GM23338 (cell line): ENCODE measurements around the gene HPCA. TPM values are rescaled to one million over a fixed set of nuclear protein-coding genes. Genes with fewer than 3 reads are reported as not detected.

ENCODE experiments used
- ATAC-seq: fragments of 200-7000 bp; cut with Tn5 transposase; 3 replicates; pipeline ENCODE4 v1.9.1; 2020
- DNase-seq: peaks from one replicate; pipeline ENCODE4 v3.0.0-alpha.2; 2015; ENCODE audit warnings: low spot score
- H2AFZ ChIP-seq: fragments of 200-600 bp; sonication (generic); 2 replicates; pipeline ENCODE4 v1.8.0; 2016; ENCODE audit warnings: antibody characterized with exemption, mild to moderate bottlenecking, moderate library complexity
- H3F3A ChIP-seq: fragments of 200-600 bp; sonication (generic); replicated peaks from 2 replicates; pipeline ENCODE4 v1.8.0; 2017; ENCODE audit warnings: antibody characterized with exemption, mixed run types, low read depth
- H3K27ac ChIP-seq: fragments of 200-600 bp; sonication (generic); 2 replicates; pipeline ENCODE4 v1.6.1; 2016; ENCODE audit warnings: low read depth
- H3K27me3 ChIP-seq: fragments of 200-600 bp; sonication (generic); 2 replicates; pipeline ENCODE4 v1.8.0; 2016; ENCODE audit warnings: mild to moderate bottlenecking, mixed run types, moderate library complexity; ENCODE audit not compliant: insufficient read depth
- H3K36me3 ChIP-seq: fragments of 200-600 bp; sonication (generic); 2 replicates; pipeline ENCODE4 v1.8.0; 2016; ENCODE audit warnings: mild to moderate bottlenecking; ENCODE audit not compliant: insufficient read depth
- H3K4me1 ChIP-seq: fragments of 200-600 bp; sonication (generic); 2 replicates; pipeline ENCODE4 v1.8.0; 2016; ENCODE audit warnings: mild to moderate bottlenecking, moderate library complexity; ENCODE audit not compliant: insufficient read depth
- H3K4me2 ChIP-seq: fragments of 200-600 bp; sonication (generic); 2 replicates; pipeline ENCODE4 v1.7.1; 2017; ENCODE audit warnings: mixed run types
- H3K4me3 ChIP-seq: fragments of 200-600 bp; sonication (generic); 2 replicates; pipeline ENCODE4 v1.6.1; 2016; ENCODE audit warnings: mixed run types
- H3K79me2 ChIP-seq: fragments of 200-600 bp; sonication (generic); replicated peaks from 2 replicates; pipeline ENCODE4 v1.8.0; 2017; ENCODE audit warnings: mild to moderate bottlenecking; ENCODE audit not compliant: insufficient read depth
- H3K9me2 ChIP-seq: fragments of 200-600 bp; sonication (generic); 2 replicates; pipeline ENCODE4 v1.8.0; 2017; ENCODE audit not compliant: insufficient read depth
- H4K20me1 ChIP-seq: fragments of 200-600 bp; sonication (generic); replicated peaks from 2 replicates; pipeline ENCODE4 v1.8.0; 2017; ENCODE audit warnings: mild to moderate bottlenecking; ENCODE audit not compliant: insufficient read depth
- H3K27ac Mint-ChIP-seq: 2 replicates; pipeline ENCODE4 v1.8.0; 2020; ENCODE audit warnings: inconsistent platforms, mild to moderate bottlenecking, moderate library complexity, mixed read lengths
- H3K27me3 Mint-ChIP-seq: 3 replicates; pipeline ENCODE4 v1.8.0; 2022; ENCODE audit warnings: low read depth, mild to moderate bottlenecking, moderate library complexity, mixed read lengths, inconsistent platforms; ENCODE audit not compliant: insufficient read depth, poor library complexity
- H3K36me3 Mint-ChIP-seq: 3 replicates; pipeline ENCODE4 v1.8.0; 2021; ENCODE audit warnings: low read depth, mild to moderate bottlenecking, inconsistent platforms, moderate library complexity, mixed read lengths
- H3K4me1 Mint-ChIP-seq: 3 replicates; pipeline ENCODE4 v1.8.0; 2020; ENCODE audit warnings: mild to moderate bottlenecking, inconsistent platforms, mixed read lengths
- H3K4me3 Mint-ChIP-seq: 3 replicates; pipeline ENCODE4 v1.8.0; 2021; ENCODE audit warnings: moderate library complexity, mild to moderate bottlenecking, inconsistent platforms, mixed read lengths
- H3K9me3 Mint-ChIP-seq: 3 replicates; pipeline ENCODE4 v1.8.0; 2020; ENCODE audit warnings: moderate library complexity, mild to moderate bottlenecking, inconsistent platforms, mixed read lengths
- CREB1 ChIP-seq: fragments of 250-450 bp; sonication (Bioruptor Pico); IDR thresholded peaks from 2 replicates; pipeline ENCODE4 v1.5.0; 2020; ENCODE audit warnings: low read depth, mild to moderate bottlenecking, moderate library complexity
- EZH2 ChIP-seq: fragments of 200-600 bp; sonication (generic); IDR thresholded peaks from one replicate; pipeline ENCODE4 v1.8.0; 2017; ENCODE audit warnings: antibody characterized with exemption, mild to moderate bottlenecking, low read depth; ENCODE audit not compliant: unreplicated experiment
- EZH2phosphoT487 ChIP-seq: fragments of 200-600 bp; sonication (generic); IDR thresholded peaks from one replicate; pipeline ENCODE4 v1.8.1; 2018; ENCODE audit warnings: antibody characterized with exemption; ENCODE audit not compliant: unreplicated experiment
- JUNB ChIP-seq: IDR thresholded peaks from one replicate; pipeline ENCODE4 v1.6.1; 2016; ENCODE audit warnings: antibody characterized with exemption; ENCODE audit not compliant: unreplicated experiment
- NANOG ChIP-seq: IDR thresholded peaks from 2 replicates; pipeline ENCODE4 v1.6.1; 2016; ENCODE audit warnings: antibody characterized with exemption, borderline replicate concordance
- POLR2AphosphoS5 ChIP-seq: IDR thresholded peaks from 2 replicates; pipeline ENCODE4 v1.6.1; 2016; ENCODE audit warnings: antibody characterized with exemption, low read depth
- ZNF114 ChIP-seq: fragments of 250-450 bp; sonication (Bioruptor Pico); IDR thresholded peaks from 2 replicates; pipeline ENCODE4 v1.5.0; 2020; ENCODE audit warnings: mild to moderate bottlenecking, moderate library complexity
- polyA plus RNA-seq: library from polyadenylated mRNA; unstranded; fragments of >200 nt; fragmentation: Nextera tagmentation; extraction: Ambion mirVana; gene quantifications from 2 replicates; pipeline ENCODE4 v1.2.1, GENCODE V29; 2016
- total RNA-seq: library from RNA; depleted of rRNA; stranded (reverse); fragments of >200 nt; shearing (Covaris generic); gene quantifications from 2 replicates; pipeline ENCODE4 v1.2.3, GENCODE V29; 2014
- TF ChIP-seq, protein P1 (sequence below): IDR thresholded peaks from 2 replicates; pipeline ENCODE4 v1.6.1; 2016; ENCODE audit warnings: antibody characterized with exemption
- TF ChIP-seq, protein P2 (sequence below), 2 experiments: fragments of 200-600 bp in 1 of 2; sonication (generic) in 1 of 2; conservative IDR thresholded peaks; 2 replicates each; pipeline versions ENCODE4 v1.5.1 to v1.6.1; 2016 to 2017; ENCODE audit warnings: antibody characterized with exemption in 2 of 2, low read depth in 2 of 2, mild to moderate bottlenecking in 2 of 2, moderate library complexity in 1 of 2
- TF ChIP-seq, protein P3 (sequence below): IDR thresholded peaks from one replicate; pipeline ENCODE4 v1.6.1; 2018; ENCODE audit warnings: antibody characterized with exemption; ENCODE audit not compliant: unreplicated experiment

Gene HPCA
- total and polyA plus RNA-seq, 2 experiments from 2014 or later, result 0.35 to 0.82 TPM

DNA sequence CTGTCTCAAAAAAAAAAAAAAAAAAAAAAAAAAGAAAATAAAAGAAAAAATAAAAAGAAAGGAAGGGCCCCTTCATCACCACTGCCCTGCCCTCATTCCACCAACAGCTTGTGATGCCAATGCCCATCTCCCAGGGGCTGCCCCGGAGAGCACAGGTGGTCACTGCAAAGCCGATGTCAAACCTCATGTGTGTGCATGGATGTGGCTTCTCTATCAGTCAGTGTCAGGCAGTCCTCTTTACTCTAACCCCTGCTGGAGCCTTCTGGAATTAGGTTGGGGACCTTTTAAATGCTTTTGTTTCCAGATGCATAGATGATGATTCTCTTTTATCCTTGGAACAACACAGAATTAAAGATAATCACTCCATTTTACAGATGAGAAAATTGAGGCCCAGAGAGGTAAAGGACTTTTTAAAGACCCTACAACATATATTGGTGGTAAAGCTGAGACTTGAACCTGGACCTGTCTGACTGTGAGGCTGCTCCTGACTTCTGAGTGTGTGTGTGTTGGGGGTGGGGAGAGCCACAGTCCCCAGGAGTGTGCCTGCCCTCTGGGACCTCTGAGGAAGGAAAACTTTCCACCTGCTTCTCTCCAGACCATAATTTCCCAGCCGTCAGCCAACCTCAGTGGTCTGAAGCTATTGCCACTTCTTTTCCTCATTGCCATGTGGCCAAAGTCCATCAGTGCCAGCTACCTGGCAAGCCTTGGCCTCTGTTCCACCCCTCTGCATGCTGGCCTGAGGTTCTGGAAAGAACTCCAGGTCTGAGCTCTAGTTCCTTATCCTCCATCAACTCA, 17.9 kb downstream of the HPCA start:
- Mint-ChIP-seq H3K27ac (no peak overlapping the region), H3K36me3 (no peaks in the 10 kb centered on the region), H3K4me3 (no peak overlapping the region), H3K27me3 (peaks cover 34% of the 10 kb centered on the region), H3K4me1 (peaks cover 7% of the 10 kb centered on the region; the same call in 2 of the 3 replicates), H3K9me3 (no peaks in the 10 kb centered on the region)
- Histone ChIP-seq H3K4me2 (no peak overlapping the region), H3K79me2 (no peaks in the 10 kb centered on the region), H3K27ac (no peak overlapping the region), H3K9me2 (no peaks in the 10 kb centered on the region), H3K27me3 (peaks cover 42% of the 10 kb centered on the region), H3F3A (no peaks in the 10 kb centered on the region), H3K4me1 (peaks cover 12% of the 10 kb centered on the region), H2AFZ (no peak overlapping the region), H3K36me3 (no peaks in the 10 kb centered on the region), H4K20me1 (no peaks in the 10 kb centered on the region), H3K4me3 (no peak overlapping the region)
- TF ChIP-seq NANOG, result no peak
- TF ChIP-seq CREB1 (CRISPR knock-in tag), result no peak
- TF ChIP-seq JUNB, result no peak
- no peak for TF ChIP-seq ZNF114
- TF ChIP-seq EZH2phosphoT487, result no peak
- DNase-seq (no peak), ATAC-seq (no peak)

DNA sequence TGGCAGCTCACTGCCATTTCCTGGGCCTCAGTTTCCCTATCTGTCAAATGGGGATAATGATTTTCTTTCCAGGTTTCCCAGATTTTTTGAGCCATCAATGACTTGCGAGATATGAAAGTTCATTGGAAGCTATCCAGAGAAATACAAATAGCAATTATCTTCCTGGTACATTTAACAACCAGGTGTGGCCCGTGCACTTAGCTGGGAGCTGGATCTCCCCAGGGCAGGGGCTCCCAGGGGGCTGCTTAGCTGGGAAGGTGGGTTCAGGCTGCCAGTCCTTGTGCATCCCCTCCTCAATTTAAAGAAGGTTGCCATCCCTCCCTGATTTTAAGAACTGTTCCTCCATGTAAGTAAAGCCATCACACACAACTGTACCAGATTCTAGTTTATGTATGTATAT, 18.5 kb downstream of the HPCA start:
- H3K4me3 Mint-ChIP-seq, result no peak overlapping the region
- no peak overlapping the region for H3K27ac ChIP-seq
- peaks cover 7% of the 10 kb centered on the region; the same call in 2 of the 3 replicates for H3K4me1 Mint-ChIP-seq
- TF ChIP-seq, protein P1, sequence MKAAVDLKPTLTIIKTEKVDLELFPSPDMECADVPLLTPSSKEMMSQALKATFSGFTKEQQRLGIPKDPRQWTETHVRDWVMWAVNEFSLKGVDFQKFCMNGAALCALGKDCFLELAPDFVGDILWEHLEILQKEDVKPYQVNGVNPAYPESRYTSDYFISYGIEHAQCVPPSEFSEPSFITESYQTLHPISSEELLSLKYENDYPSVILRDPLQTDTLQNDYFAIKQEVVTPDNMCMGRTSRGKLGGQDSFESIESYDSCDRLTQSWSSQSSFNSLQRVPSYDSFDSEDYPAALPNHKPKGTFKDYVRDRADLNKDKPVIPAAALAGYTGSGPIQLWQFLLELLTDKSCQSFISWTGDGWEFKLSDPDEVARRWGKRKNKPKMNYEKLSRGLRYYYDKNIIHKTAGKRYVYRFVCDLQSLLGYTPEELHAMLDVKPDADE, result no peak
- no peak for TF ChIP-seq EZH2
- TF ChIP-seq, protein P2, sequence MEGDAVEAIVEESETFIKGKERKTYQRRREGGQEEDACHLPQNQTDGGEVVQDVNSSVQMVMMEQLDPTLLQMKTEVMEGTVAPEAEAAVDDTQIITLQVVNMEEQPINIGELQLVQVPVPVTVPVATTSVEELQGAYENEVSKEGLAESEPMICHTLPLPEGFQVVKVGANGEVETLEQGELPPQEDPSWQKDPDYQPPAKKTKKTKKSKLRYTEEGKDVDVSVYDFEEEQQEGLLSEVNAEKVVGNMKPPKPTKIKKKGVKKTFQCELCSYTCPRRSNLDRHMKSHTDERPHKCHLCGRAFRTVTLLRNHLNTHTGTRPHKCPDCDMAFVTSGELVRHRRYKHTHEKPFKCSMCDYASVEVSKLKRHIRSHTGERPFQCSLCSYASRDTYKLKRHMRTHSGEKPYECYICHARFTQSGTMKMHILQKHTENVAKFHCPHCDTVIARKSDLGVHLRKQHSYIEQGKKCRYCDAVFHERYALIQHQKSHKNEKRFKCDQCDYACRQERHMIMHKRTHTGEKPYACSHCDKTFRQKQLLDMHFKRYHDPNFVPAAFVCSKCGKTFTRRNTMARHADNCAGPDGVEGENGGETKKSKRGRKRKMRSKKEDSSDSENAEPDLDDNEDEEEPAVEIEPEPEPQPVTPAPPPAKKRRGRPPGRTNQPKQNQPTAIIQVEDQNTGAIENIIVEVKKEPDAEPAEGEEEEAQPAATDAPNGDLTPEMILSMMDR (conservative IDR thresholded peaks at IDR 0.05; ENCODE audit: low read depth in 2 of 2), result no peak
- TF ChIP-seq POLR2AphosphoS5, result no peak
- TF ChIP-seq, protein P3, sequence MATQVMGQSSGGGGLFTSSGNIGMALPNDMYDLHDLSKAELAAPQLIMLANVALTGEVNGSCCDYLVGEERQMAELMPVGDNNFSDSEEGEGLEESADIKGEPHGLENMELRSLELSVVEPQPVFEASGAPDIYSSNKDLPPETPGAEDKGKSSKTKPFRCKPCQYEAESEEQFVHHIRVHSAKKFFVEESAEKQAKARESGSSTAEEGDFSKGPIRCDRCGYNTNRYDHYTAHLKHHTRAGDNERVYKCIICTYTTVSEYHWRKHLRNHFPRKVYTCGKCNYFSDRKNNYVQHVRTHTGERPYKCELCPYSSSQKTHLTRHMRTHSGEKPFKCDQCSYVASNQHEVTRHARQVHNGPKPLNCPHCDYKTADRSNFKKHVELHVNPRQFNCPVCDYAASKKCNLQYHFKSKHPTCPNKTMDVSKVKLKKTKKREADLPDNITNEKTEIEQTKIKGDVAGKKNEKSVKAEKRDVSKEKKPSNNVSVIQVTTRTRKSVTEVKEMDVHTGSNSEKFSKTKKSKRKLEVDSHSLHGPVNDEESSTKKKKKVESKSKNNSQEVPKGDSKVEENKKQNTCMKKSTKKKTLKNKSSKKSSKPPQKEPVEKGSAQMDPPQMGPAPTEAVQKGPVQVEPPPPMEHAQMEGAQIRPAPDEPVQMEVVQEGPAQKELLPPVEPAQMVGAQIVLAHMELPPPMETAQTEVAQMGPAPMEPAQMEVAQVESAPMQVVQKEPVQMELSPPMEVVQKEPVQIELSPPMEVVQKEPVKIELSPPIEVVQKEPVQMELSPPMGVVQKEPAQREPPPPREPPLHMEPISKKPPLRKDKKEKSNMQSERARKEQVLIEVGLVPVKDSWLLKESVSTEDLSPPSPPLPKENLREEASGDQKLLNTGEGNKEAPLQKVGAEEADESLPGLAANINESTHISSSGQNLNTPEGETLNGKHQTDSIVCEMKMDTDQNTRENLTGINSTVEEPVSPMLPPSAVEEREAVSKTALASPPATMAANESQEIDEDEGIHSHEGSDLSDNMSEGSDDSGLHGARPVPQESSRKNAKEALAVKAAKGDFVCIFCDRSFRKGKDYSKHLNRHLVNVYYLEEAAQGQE, result no peak
- TF ChIP-seq CREB1 (CRISPR knock-in tag), result no peak
- TF ChIP-seq NANOG, result no peak
- TF ChIP-seq JUNB, result no peak

More for the DNA sequence above, 18.5 kb downstream of the HPCA start:
- no peak overlapping the region for H3K27ac Mint-ChIP-seq
- no peak for ATAC-seq
- peaks cover 28% of the 10 kb centered on the region for H3K27me3 Mint-ChIP-seq
- Histone ChIP-seq H3K4me1 (peaks cover 12% of the 10 kb centered on the region), H3K36me3 (no peaks in the 10 kb centered on the region), H3K9me2 (no peaks in the 10 kb centered on the region), H3F3A (no peaks in the 10 kb centered on the region), H3K79me2 (no peaks in the 10 kb centered on the region), H4K20me1 (no peaks in the 10 kb centered on the region), H3K4me3 (no peak overlapping the region), H2AFZ (no peak overlapping the region), H3K4me2 (no peak overlapping the region), H3K27me3 (peaks cover 36% of the 10 kb centered on the region)
- no peaks in the 10 kb centered on the region for H3K36me3 Mint-ChIP-seq
- no peak for DNase-seq
- no peaks in the 10 kb centered on the region for H3K9me3 Mint-ChIP-seq
